Measurements from ENCODE around the gene KLRB1. TPM values are rescaled to one million over a fixed set of nuclear protein-coding genes. Genes with fewer than 3 reads are reported as not detected.
"Not testable (repeated sequence)": the region's sequence is repeated elsewhere in the genome, so short reads cannot be mapped to it uniquely, and the experiment has no call there.

KLRB1 gene

GRCh38 chr12:9545489-9545888 is 62.2 kb downstream of the KLRB1 start:
- not testable (repeated sequence) for H4K8ac ChIP-seq (ENCODE audit: low read depth, low read length); H4K91ac ChIP-seq (ENCODE audit: low read depth, low read length, poor library complexity); H3K4me1 ChIP-seq (ENCODE audit: control insufficient read depth in 2 of 2, insufficient read depth in 1 of 2, low read depth in 1 of 2, low read length in 2 of 2); H2BK15ac ChIP-seq (ENCODE audit: low read length); DNase-seq (ENCODE audit: low spot score); H2BK5ac ChIP-seq (ENCODE audit: low read length); H3K36me3 ChIP-seq (replicated peaks in 1 of 2; ENCODE audit: control insufficient read depth in 2 of 2, insufficient read depth in 2 of 2, low read length in 2 of 2); H3K27ac ChIP-seq (replicated peaks; ENCODE audit: low read length); H3K9ac ChIP-seq (ENCODE audit: low read depth, low read length, poor library complexity); H3K27me3 ChIP-seq (ENCODE audit: control insufficient read depth in 3 of 3, insufficient read depth in 3 of 3, low read depth in 1 of 3, low read length in 3 of 3); H3K23ac ChIP-seq (ENCODE audit: low read depth, low read length, poor library complexity); H3K4ac ChIP-seq (ENCODE audit: low read length); H2BK12ac ChIP-seq (ENCODE audit: low read length); H3K4me3 ChIP-seq (ENCODE audit: low read length in 2 of 2); H3K14ac ChIP-seq (ENCODE audit: low read length); H3K18ac ChIP-seq (ENCODE audit: low read length); H3K4me2 ChIP-seq (ENCODE audit: insufficient read depth, low read length, poor library complexity, severe bottlenecking); H2AFZ ChIP-seq (ENCODE audit: low read length); H3K9me3 ChIP-seq (replicated peaks in 1 of 2; ENCODE audit: control insufficient read depth in 2 of 2, insufficient read depth in 1 of 2, low read depth in 1 of 2, low read length in 2 of 2); H2BK120ac ChIP-seq (ENCODE audit: low read depth, low read length); H2AK5ac ChIP-seq (ENCODE audit: low read depth, low read length); H3K79me1 ChIP-seq (ENCODE audit: low read depth, low read length)
- WGBS, 2 donors (ENCODE audit: extremely low coverage in 2 of 2, insufficient read length in 2 of 2, insufficient replicate concordance in 1 of 2) = no CpG with 5 or more reads among the region's 4 CpGs

Small RNAs within 50 kb of the gene (small RNA-seq; reads per million reads assigned to genes)
- not detected for gene AC010186.4 (ENCODE audit: insufficient read depth)
- not detected for gene RNU6-700P (ENCODE audit: insufficient read depth)

Measured in neuronal stem cell (in vitro differentiated cells).